Breast epithelium (tissue), 4 donors: ENCODE measurements around the gene SHLD2. TPM values are rescaled to one million over a fixed set of nuclear protein-coding genes. Genes with fewer than 3 reads are reported as not detected.
A peak's percentile ranks its signal among the peaks of the same experiment; 100 is the strongest.

ENCODE experiments used
- DNase-seq, 2 donors: peaks; one replicate each; pipeline ENCODE4 v3.0.0-alpha.2; 2019; ENCODE audit warnings: low spot score in 2 of 2
- H3K27ac ChIP-seq, 2 donors: fragments of 200-600 bp; sonication (generic) in 1 of 2; one replicate each; pipeline ENCODE4 v1.5.1; 2016 to 2019; ENCODE audit warnings: mild to moderate bottlenecking in 1 of 2
- H3K27me3 ChIP-seq, 2 donors: fragments of 200-600 bp; sonication (generic) in 1 of 2; one replicate each; pipeline versions ENCODE4 v1.5.1 to v1.6.0; 2017 to 2019; ENCODE audit warnings: control low read depth in 1 of 2, mild to moderate bottlenecking in 1 of 2
- H3K36me3 ChIP-seq: fragments of 200-600 bp; one replicate; pipeline ENCODE4 v1.5.1; 2019
- H3K4me1 ChIP-seq, 2 donors: fragments of 200-600 bp; sonication (generic); one replicate each; pipeline ENCODE4 v1.5.1; 2016 to 2019; ENCODE audit warnings: control low read depth in 1 of 2
- H3K4me3 ChIP-seq, 3 donors: fragments of 200-600 bp; sonication (generic); 1 replicate in 2 of 3; 2 replicates in 1 of 3; pipeline ENCODE4 v1.5.1; 2016 to 2019; ENCODE audit warnings: mild to moderate bottlenecking in 3 of 3, moderate library complexity in 2 of 3
- H3K9me3 ChIP-seq, 2 donors: fragments of 200-600 bp; sonication (generic) in 1 of 2; one replicate each; pipeline ENCODE4 v1.5.1; 2016 to 2019; ENCODE audit warnings: control low read depth in 1 of 2
- CTCF ChIP-seq, 3 donors: fragments of 450-650 bp; IDR thresholded peaks; one replicate each; pipeline ENCODE4 v1.5.1; 2016 to 2017; ENCODE audit warnings: antibody characterized with exemption in 3 of 3, mild to moderate bottlenecking in 3 of 3, moderate library complexity in 3 of 3
- POLR2A ChIP-seq: fragments of 450-650 bp; IDR thresholded peaks from one replicate; pipeline ENCODE4 v1.6.1; 2016; ENCODE audit warnings: antibody characterized with exemption, mild to moderate bottlenecking, moderate library complexity
- POLR2AphosphoS5 ChIP-seq, 3 donors: sonication (generic); formaldehyde crosslinking; IDR thresholded peaks; one replicate each; pipeline ENCODE4 v1.6.1; 2017; ENCODE audit warnings: antibody characterized with exemption in 3 of 3
- intact Hi-C: fragments of 100-400 bp; cut with DNase I; formaldehyde crosslinking; loops from one replicate; pipeline ENCODE4 v1.15.1; 2023; ENCODE audit warnings: low total_unique reads
- total RNA-seq, 3 donors: library from RNA; depleted of rRNA; stranded (reverse); fragments of >200 nt; gene quantifications; one replicate each; pipeline ENCODE4 v1.1.0, GENCODE V29; 2016

SHLD2 gene
- 10 to 100 TPM; 35.1 to 36.7 (median 35.7) TPM for total RNA-seq

- DNase-seq, result peak; percentile 87 to 90
- Histone ChIP-seq H3K4me1 (no peaks in the 10 kb centered on the region), H3K27me3 (no peaks in the 10 kb centered on the region), H3K9me3 (no peaks in the 10 kb centered on the region), H3K36me3 (no peaks in the 10 kb centered on the region), H3K4me3 (peak within 1 kb of the TSS; percentile 72 to 93 (median 86)), H3K27ac (peak within 1 kb of the TSS; percentile 98 to 99)
- intact Hi-C loops, result no loop called here
- TF ChIP-seq POLR2AphosphoS5 (IDR thresholded peaks at IDR 0.05) (peak; percentile 47 to 66 (median 51)), POLR2A (peak; percentile 63), CTCF (IDR thresholded peaks at IDR 0.05) (no peak)
Measured at GRCh38 chr10:87094373-87095235, at the start of gene SHLD2, which contains the start of gene GLUD1. Gene SHLD2 (plus strand): TSS chr10:87095206. CDS start chr10:87151355, 56,149 bp downstream. Gene GLUD1 (minus strand): TSS chr10:87094843. CDS start chr10:87094769, 74 bp downstream.

- TF ChIP-seq POLR2A (no peak), POLR2AphosphoS5 (IDR thresholded peaks at IDR 0.05) (no peak), CTCF (IDR thresholded peaks at IDR 0.05) (no peak)
- no peaks in the 10 kb centered on the region for H3K36me3 ChIP-seq
- no peak for DNase-seq
- intact Hi-C loops, result no loop called here
- no peak overlapping the region for H3K4me3 ChIP-seq
- no peaks in the 10 kb centered on the region for H3K27me3 ChIP-seq
- H3K9me3 ChIP-seq, result no peaks in the 10 kb centered on the region
- H3K4me1 ChIP-seq, result no peaks in the 10 kb centered on the region
- H3K27ac ChIP-seq, result no peak overlapping the region
Measured at GRCh38 chr10:87045434-87045938, 49.5 kb upstream of the SHLD2 start.

- no peak for TF ChIP-seq CTCF (IDR thresholded peaks at IDR 0.05)
- no peak for TF ChIP-seq POLR2AphosphoS5 (IDR thresholded peaks at IDR 0.05)
- TF ChIP-seq POLR2A, result no peak
- intact Hi-C loops, result no loop called here
- no peaks in the 10 kb centered on the region for H3K4me1 ChIP-seq
- peak in 1 of 2 donors; percentile 21 for DNase-seq
- no peaks in the 10 kb centered on the region for H3K36me3 ChIP-seq
- H3K27me3 ChIP-seq, result no peaks in the 10 kb centered on the region
- H3K27ac ChIP-seq, result peak overlapping the region in 1 of 2 donors; percentile 33
- no peaks in the 10 kb centered on the region for H3K9me3 ChIP-seq
- no peak overlapping the region for H3K4me3 ChIP-seq
Measured at GRCh38 chr10:87053111-87053510, 41.9 kb upstream of the SHLD2 start.

GRCh38 chr10:87053577-87054181 is 41.3 kb upstream of the SHLD2 start:
- intact Hi-C loops, result no loop called here
- Histone ChIP-seq H3K27me3 (no peaks in the 10 kb centered on the region), H3K4me1 (no peaks in the 10 kb centered on the region), H3K36me3 (no peaks in the 10 kb centered on the region), H3K27ac (peak overlapping the region in 1 of 2 donors; percentile 6), H3K9me3 (no peaks in the 10 kb centered on the region), H3K4me3 (no peak overlapping the region)
- no peak for TF ChIP-seq POLR2AphosphoS5 (IDR thresholded peaks at IDR 0.05)
- TF ChIP-seq POLR2A, result no peak
- no peak for TF ChIP-seq CTCF (IDR thresholded peaks at IDR 0.05)
- no peak for DNase-seq
